ENCODE results near the gene SBF2.

SBF2 gene

DNA sequence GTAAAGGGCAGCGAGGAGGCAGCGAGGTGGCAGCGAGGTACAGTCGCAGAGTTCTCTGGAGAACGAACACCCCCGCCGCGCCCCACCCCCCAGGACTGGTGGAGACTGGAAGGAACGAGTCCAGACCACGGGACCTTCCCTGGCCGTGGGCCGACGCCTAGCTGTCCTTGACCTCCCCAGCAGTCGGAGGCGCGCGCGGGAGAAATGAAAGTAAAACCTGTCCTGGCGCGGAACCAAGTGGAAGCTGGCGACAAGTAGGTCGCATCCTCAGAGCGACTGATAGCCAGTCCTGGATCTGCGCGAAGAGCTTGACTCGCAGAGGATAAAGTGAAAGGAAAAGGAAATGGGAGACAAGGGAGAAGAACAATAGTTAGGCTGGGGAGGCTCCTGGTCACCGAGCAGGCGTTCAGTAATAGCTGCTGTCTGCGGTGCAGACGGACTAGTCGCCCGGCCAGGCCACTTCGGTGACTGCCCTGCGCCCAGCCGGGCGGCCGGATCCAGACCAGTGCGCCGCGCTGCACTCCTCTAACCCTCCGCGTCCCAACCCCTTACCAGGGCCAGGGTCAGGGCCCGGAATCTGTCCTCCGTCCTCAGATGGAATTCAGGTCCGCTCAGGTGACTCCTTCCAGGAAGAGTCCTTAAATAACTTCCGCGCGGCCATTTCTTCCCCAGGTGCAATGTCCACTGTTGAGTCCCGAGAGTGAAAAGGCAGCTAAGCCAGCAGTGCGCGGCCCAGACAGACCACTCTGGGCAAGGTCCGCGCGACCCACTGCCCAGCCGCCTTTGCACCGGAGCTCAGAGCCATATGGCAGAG lies 8.9 kb upstream of the SBF2 start:
- TF ChIP-seq POLR2AphosphoS5 (IDR thresholded peaks at IDR 0.05; ENCODE audit: low read depth, low read length) (no peak), SIN3A (IDR thresholded peaks at IDR 0.05; ENCODE audit: borderline replicate concordance, insufficient read depth, low read length) (no peak), FOXP2 (optimal IDR thresholded peaks at IDR 0.05; ENCODE audit: borderline replicate concordance, extremely low read depth, extremely low read length, insufficient read depth) (no peak), TAF1 (IDR thresholded peaks at IDR 0.05; ENCODE audit: borderline replicate concordance, insufficient read depth, low read length) (no peak)
- TF ChIP-seq, protein P1, sequence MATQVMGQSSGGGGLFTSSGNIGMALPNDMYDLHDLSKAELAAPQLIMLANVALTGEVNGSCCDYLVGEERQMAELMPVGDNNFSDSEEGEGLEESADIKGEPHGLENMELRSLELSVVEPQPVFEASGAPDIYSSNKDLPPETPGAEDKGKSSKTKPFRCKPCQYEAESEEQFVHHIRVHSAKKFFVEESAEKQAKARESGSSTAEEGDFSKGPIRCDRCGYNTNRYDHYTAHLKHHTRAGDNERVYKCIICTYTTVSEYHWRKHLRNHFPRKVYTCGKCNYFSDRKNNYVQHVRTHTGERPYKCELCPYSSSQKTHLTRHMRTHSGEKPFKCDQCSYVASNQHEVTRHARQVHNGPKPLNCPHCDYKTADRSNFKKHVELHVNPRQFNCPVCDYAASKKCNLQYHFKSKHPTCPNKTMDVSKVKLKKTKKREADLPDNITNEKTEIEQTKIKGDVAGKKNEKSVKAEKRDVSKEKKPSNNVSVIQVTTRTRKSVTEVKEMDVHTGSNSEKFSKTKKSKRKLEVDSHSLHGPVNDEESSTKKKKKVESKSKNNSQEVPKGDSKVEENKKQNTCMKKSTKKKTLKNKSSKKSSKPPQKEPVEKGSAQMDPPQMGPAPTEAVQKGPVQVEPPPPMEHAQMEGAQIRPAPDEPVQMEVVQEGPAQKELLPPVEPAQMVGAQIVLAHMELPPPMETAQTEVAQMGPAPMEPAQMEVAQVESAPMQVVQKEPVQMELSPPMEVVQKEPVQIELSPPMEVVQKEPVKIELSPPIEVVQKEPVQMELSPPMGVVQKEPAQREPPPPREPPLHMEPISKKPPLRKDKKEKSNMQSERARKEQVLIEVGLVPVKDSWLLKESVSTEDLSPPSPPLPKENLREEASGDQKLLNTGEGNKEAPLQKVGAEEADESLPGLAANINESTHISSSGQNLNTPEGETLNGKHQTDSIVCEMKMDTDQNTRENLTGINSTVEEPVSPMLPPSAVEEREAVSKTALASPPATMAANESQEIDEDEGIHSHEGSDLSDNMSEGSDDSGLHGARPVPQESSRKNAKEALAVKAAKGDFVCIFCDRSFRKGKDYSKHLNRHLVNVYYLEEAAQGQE (IDR thresholded peaks at IDR 0.05; ENCODE audit: insufficient read depth in 1 of 2, low read depth in 2 of 2, low read length in 2 of 2), result no peak

DNA sequence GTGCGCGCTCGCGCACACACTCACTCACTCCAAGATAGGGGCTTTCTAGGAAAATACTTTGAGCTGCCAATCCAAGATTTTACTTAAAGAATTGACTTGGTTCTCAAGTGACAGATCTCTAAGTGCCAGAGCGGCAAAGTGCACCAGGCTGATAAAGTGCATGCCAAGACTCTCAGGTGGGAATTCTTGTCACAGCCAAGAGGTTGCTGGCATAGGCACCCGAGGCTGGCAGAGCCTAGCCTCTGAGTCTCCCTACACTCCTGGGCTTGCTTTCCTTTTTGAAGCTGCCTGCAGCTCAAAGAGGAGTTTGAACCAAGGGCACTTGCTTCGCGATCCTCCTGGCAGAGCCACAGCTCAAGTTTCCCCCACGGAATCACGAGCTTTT lies 8.3 kb upstream of the SBF2 start:
- TF ChIP-seq TAF1 (IDR thresholded peaks at IDR 0.05; ENCODE audit: borderline replicate concordance, insufficient read depth, low read length) (no peak), SIN3A (IDR thresholded peaks at IDR 0.05; ENCODE audit: borderline replicate concordance, insufficient read depth, low read length) (no peak), POLR2AphosphoS5 (IDR thresholded peaks at IDR 0.05; ENCODE audit: low read depth, low read length) (no peak), FOXP2 (optimal IDR thresholded peaks at IDR 0.05; ENCODE audit: borderline replicate concordance, extremely low read depth, extremely low read length, insufficient read depth) (no peak)
- TF ChIP-seq, protein P1 (IDR thresholded peaks at IDR 0.05; ENCODE audit: insufficient read depth in 1 of 2, low read depth in 2 of 2, low read length in 2 of 2), result no peak

DNA sequence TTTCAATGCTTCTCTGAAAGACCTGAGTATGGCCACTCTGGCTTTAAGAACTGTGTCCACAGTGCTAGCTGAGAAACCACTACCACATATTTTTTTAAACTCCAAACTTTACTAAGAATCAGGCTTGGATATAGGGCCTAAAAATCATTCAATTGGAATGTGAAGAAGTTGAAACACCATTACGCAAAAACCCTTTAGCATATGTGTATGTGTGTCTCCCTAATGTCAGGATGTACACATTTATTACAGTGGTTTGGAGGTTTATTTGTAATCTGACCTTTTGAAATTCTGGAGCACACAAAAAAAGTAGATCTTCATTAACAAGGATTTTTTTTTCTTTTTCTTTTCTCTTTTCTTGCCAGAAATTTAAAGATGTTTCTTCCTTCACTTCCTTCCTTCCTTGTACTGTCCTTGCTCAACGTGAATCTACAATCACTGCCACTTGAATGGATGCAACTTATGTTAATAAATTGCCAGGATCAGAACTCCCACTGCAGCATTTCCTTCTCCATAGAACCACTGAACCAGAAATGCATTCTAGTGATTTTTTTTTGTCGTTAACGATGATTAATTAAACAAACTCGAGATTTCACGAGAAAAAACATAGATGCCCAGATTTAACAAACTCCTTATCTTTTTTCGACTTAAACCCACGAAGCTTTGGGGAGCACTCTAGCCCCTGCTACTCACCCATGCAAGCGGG lies 7.8 kb upstream of the SBF2 start:
- TF ChIP-seq, protein P1 (IDR thresholded peaks at IDR 0.05; ENCODE audit: insufficient read depth in 1 of 2, low read depth in 2 of 2, low read length in 2 of 2), result no peak
- no peak for TF ChIP-seq SIN3A (IDR thresholded peaks at IDR 0.05; ENCODE audit: borderline replicate concordance, insufficient read depth, low read length)
- no peak for TF ChIP-seq POLR2AphosphoS5 (IDR thresholded peaks at IDR 0.05; ENCODE audit: low read depth, low read length)
- no peak for TF ChIP-seq FOXP2 (optimal IDR thresholded peaks at IDR 0.05; ENCODE audit: borderline replicate concordance, extremely low read depth, extremely low read length, insufficient read depth)
- TF ChIP-seq TAF1 (IDR thresholded peaks at IDR 0.05; ENCODE audit: borderline replicate concordance, insufficient read depth, low read length), result no peak

DNA sequence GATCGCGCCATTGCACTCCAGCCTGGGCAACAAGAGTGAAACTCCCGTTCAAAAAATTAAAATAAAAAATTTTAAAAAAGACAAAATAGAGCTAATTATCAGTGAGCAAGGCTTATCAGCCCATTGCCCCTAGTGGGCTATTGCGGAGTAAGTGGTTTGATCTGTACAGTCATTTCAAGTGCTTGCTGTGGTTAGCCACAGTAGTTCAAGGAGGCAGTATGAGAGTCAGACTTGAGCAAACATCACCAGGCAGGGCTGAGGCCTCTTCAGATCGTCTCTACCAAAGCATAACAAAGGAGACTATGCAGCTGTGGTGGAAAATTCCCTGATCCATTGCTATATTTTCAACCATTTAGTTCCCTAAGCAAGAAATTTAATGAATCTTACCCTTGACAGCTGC lies 4.3 kb upstream of the SBF2 start:
- TF ChIP-seq FOXP2 (optimal IDR thresholded peaks at IDR 0.05; ENCODE audit: borderline replicate concordance, extremely low read depth, extremely low read length, insufficient read depth), result no peak
- TF ChIP-seq, protein P1 (IDR thresholded peaks at IDR 0.05; ENCODE audit: insufficient read depth in 1 of 2, low read depth in 2 of 2, low read length in 2 of 2), result no peak
- TF ChIP-seq SIN3A (IDR thresholded peaks at IDR 0.05; ENCODE audit: borderline replicate concordance, insufficient read depth, low read length), result no peak
- TF ChIP-seq TAF1 (IDR thresholded peaks at IDR 0.05; ENCODE audit: borderline replicate concordance, insufficient read depth, low read length), result no peak
- TF ChIP-seq POLR2AphosphoS5 (IDR thresholded peaks at IDR 0.05; ENCODE audit: low read depth, low read length), result no peak

All from PFSK-1 (cell line).